Stimulated activated CD4-positive, alpha-beta T cell treated with anti-CD3 and anti-CD28 coated beads, Interleukin-4, amount 100 ng/mL, for 24 hours (primary cell): ENCODE results near the gene SAP30BP.

ENCODE experiments used
- DNase-seq: peaks from one replicate; pipeline ENCODE4 v3.0.0-alpha.2; 2020

The SAP30BP gene

DNA sequence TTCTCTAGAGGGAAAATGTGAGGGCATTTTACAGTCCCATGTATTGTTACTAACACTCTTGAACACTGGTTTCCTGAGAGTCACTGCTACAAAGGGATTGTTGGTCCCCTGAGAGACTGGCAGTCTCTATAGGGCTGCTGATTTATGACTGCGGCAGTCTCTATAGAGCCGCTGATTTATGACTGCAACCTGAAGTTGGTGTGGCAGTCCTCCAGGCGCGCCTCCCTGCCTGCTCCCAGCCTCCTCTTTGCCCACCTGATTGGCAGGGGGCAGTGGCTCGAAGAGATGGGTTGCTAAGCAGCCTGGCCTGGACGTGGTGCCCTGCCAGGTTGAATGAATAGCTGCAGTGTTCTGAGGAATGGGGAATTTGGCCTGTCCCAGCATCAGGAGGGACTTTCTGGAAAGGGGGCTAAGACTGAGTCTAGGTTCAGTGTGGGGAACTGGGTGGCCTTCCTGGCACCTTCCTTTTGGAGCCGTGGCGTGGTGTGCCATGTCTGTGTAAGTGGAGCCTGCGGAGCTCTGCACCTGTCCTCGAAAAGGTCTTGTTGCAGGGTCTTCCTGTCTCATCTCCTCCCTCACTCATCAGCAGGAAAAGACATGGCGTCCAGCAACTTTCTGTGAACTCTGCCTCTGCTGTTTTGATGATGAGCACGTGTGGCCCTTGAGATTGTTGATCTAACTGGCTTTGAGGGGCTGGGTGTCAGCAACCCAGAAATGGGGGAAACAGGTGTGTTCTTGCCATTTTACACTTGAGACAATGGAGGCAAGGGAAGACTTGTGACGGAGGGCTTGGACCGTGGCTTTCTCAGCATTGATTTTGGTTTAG, 24.9 kb downstream of the SAP30BP start:
- no peak for DNase-seq

DNA sequence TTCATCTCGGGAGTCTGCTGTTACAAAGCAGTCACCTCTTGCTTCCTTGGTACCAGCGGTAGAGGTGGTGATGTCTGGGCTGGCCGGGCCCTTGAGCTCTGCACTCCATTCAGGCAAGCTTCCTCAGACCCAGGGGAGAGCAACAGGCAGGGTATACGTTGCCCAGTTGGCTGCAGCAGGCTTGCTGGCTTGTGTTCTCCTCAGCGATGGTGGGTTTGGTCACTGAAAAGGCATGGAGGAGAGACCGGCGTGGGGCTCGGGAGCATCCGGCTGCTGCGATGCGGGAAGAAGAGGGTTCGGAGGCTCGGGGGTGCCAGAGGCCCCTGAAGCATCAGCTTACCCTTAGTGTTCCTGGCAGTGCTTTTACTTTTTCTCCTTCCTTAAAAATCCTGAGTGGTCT, 25.8 kb downstream of the SAP30BP start:
- no peak for DNase-seq

DNA sequence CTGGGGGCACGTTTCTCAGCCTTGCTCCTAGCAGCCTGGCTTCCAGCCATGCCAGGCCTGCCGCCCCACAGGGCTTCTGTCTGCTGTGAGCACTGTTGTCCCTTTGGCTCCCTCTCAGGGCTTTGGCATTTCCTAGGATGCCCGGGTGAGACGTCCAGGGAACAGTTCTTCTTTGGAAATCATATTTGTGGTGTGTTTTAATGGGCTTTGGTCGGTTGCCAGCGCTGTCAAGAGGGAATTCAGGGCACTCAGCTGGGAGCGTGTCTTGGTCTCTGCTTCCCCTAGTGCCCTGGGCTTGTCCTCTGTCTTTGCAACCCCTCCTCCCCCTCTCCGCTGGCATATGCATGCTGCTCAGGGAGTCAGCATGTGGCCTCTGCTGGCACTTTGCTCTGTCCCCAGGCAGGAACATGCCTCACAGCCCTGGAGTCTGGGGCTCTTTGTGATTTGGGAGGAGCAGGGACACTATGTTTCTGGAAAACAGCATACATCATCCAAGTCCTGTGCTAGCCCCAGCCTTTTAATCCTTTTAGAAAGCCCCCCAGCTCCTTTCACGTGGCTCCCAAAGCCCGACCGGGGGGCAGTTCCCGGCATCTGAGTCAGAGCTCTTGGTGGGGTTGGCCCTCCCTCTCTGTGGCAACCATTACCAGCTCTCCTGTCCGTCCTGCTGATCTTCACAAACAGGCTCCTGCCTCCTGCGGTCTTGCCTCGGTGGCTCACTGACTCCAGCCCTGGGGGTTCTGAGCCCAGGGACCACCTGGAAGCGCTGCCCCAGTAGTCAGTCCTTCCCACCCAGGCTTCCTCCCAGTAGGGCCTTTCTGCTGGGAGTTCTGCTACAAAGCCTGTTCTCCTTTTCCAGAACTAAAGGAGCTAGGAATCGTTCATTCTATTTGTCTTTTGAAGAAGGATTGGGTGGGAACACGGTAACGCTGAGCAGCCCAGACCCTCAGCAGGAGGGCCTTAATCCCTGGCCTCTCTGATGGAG, 26.7 kb downstream of the SAP30BP start:
- DNase-seq: no peak

DNA sequence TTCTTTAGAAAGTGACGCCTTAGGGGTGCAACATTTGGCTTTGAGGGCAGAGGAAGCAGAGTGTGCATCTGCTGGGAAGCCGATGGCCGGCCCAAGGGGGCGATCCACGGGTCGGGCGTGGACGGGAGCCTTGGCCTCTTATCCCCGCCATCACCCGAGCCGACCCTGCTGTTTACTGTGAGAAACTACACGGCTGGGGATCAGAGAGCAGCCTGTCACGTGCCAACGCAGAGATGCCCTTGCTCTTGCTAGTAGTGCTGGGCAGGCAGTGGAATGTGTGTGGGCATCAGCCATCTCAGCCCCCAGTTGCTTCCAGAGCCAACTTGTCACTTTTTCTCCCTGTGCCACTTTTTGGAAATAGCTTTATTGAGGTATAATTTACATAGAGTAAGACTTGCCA, 27.4 kb downstream of the SAP30BP start:
- DNase-seq: no peak

DNA sequence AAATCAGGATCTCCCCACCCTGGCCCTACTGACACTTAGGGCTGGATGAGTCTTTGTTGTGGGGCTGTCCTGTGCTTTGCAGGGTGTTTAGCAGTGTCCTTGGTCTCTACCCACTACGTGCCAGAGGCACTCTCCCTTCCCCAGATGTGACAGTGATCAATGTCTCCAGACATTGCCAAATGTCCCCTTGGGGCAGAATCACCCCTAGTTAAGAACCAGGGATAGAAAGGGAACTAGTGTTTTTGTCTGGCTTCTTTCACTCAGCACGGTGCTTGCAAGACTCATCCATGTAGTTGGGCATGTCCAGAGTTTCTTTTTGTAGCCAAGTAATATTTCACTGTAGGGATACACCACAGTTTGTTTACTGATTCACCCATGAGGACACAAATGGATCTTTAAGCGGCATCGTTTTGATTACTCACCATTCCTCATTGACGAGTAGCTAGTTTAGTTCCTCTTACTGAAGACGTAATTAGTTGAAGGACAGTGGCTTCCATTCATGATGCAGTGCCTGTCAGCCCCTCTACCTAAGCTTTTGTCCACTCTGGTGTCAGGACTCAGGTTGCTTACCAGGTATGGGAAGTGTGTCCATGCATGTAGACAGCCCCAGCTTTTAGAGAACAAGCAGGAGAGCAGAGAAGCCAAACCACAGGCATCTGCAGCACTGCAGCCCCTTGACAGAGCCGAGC, 28.1 kb downstream of the SAP30BP start:
- no peak for DNase-seq

DNA sequence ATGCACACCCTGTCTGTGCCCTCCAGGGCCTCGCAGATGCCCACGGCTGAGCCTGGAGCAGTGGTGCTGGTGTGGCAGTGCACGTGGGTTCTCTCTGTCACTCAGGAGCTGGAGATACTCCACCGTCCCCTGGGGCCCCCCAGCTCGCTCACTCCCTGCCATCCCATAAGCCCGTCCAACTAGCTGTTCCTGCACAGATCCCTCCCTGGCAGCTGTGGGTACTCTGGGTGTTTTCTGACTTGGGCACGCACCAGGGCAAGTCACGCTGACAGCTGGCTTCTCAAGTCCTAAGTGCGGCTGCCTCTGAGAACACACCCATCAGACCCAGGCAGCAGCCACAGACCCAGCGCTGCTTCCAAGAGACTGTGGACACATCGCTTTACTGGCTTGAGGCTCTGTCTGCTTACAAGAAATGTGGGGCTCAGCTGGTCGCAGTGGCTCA, 28.7 kb downstream of the SAP30BP start:
- DNase-seq: no peak

DNA sequence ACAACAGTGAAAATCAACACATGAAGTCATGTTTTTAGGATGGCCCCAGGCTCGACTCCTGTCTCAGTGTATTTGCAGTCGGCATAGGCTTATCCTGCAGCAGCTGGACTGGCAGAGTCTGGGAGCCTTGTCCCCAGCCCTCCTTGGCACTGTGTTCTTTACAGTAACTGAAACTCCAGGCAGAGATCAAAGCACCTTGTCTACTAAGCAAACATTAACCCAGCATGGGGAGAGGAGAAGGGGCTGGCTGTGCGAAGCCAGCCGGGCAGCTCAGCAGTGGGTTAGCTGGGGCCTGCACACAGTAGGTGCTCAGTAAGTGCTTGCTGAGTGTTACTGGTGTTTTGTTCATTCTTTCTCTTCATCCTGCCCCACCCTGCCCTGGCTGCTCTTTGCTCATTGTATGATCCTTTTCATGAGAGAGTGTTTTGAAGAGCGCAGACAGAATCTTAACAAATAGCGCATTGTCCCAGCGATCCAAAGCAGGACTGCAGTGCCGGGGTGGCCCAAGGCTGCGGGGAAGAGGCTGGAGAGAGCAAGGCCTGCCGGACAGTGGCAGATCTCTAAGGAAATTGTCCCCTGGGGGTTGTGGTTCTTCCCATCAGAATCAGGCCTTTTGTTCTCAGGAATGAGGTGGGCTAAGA, 30.6 kb downstream of the SAP30BP start:
- no peak for DNase-seq

DNA sequence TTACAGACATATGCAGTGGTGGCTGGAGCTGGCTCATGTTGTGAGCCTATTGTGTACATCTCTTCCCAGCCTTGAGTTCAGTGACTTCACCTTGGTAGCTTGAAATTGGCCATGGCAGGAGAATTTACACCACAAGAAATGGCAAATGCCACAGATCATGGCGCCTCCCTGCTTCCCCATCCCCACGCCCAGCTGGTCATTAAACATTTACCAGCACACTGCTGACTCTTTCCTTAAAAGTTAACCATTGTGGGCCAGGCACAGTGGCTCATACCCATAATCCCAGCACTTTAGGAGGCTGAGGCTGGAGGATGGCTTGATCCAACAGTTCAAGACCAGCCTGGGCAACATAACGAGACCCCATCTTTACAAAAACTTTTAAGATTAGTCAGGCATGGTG, 31.5 kb downstream of the SAP30BP start:
- no peak for DNase-seq

DNA sequence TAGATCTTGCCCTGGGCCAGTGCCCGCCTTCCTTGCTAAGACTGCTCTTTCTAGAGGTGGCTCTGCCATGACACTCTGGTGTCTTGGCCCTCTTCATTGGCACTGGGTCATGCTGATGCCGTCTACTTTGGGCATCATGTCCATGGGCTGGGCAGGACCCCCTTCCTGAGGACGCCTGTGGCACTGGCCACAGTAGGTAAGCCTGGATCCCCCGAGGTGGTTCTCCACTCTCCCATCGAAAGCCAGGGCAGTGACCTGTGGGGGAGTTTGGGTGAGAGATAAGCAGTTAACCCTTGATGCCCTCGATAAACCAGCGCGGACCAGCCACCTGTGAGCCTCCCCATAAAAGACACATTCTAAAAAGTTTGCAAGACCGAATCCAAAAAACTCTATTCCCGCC, 34.1 kb downstream of the SAP30BP start:
- DNase-seq: no peak

DNA sequence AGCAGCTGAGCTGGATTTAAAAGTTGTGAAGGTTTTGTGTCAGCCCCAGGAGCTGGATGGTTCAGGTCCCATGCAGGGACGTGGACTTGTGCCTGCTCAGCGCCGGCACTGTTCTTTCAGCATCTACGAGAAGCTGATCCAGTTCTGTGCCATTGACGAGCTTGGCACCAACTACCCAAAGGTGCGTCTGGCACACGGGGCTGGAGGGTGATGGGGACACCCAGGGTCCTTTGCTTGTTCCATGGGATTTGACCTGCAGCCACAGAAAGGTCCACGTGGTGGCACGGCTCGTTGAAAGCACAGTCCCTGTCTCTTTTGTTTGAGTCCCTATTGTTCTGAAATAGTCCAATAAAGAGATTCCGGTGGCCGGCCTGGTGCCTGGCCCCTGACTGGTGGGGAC, 36.1 kb downstream of the SAP30BP start:
- no peak for DNase-seq

DNA sequence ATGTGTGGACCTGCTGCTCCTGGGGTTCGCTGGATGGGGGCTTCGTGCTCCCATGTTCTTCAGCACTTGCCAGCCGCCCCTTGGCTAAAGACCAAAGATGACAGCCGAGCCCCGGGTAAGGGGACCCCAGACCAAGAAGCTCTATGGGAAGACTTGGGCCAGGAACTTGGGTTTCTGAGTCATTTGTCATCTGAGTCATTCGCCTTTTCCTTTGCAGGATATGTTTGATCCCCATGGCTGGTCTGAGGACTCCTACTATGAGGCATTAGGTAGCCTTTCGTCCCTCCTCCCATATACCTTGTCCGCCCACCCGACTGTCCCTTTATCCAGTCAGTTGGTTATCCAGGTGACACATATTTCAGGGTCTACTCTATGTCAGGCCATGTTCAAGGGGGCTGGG, 36.5 kb downstream of the SAP30BP start:
- DNase-seq: no peak

DNA sequence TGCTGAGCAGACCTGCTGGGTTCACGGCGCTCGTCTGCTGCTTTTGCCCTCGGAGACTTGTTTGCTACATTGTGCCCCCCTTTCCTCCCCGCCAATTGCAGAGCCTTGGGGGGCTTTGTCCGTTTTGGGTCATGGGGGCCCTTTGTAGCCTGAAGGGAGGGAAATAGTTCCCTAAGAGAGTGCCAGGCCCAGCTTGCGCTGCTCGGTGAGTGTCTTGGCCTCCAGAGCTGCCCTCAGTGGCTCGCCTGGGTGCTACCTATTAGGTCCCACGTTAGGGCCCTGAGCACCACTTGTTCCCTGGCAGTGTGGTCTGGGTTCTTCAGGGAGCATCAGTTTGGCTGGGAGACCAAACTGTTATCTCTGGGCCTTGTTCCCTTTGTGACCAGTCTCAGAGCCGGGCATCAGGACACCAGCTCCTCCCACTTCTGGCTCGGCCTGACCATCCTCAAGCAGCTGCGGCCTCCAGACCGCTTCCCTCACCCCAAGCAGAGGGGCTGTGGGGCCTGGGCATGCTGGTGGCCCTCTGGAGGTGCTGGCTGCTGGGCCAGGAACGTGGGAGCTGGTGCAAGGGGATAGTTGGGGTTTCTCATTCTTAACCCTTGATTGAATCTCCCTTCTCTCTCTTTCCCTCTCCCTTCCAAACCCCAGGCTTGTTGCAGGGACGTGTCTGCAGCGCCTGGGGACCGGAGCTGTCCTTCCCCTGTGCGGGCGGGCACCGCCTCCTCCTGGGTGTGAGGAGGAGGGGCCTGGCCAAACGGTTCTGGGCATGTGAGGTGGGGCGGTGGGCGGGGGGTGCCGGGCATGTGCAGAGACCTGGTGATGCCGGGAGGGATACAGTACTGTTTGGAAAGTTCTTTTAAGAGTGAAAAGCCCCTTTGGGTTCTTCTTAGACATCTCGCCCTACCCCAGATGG, 38.1 kb downstream of the SAP30BP start:
- no peak for DNase-seq

DNA sequence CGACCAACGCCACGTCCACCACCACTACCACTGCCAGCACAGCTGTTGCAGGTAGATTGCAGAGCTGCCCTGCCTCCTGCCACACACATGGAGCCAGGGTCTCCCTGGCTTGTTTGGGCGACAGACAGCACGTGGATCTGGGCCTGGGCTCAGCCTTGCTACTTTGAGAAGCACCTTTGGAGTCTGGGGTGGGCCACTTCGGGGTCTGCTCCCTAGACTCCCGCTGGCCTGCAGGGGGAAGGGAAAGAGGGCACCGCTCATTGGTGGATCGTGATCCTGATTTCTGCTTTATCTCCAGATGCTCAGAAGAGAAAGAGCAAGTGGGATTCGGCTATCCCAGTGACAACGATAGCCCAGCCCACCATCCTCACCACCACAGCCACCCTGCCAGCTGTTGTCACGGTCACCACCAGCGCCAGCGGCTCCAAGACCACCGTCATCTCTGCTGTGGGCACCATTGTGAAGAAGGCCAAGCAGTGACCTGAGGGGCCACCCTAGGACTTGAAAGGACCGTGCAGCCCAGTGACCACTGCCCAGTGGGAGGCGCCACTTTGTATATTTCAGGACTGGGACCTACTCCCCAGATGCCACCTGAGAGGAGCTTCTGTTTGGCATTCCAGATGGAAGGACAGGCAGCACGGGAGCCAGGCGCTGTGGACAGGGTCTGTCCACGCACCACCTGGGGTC, 39.0 kb downstream of the SAP30BP start:
- DNase-seq: no peak

DNA sequence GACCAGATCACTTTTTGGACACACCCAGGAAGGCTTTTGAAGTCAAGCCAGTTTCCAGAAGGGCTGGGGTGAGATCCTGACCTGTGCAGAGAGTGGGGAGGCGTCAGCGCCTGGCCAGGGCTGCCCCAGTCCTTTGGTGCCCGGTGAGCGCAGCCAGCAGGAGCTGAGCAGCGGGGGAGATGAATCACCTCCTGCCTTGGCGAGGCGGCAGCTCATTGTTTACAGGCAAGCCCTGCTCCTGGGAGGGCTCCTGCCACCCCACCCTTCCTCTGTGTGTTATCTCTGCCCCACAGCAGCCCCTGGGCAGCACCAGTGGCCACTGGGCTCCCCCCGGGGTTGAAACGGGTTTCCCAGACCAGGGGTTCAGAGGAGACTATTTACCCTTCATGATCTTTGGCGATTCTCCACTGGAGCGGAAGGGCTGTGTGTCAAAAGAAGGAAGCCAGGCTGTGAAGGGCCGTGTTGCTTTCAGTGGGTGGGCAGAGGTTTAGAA, 40.0 kb downstream of the SAP30BP start:
- no peak for DNase-seq

DNA sequence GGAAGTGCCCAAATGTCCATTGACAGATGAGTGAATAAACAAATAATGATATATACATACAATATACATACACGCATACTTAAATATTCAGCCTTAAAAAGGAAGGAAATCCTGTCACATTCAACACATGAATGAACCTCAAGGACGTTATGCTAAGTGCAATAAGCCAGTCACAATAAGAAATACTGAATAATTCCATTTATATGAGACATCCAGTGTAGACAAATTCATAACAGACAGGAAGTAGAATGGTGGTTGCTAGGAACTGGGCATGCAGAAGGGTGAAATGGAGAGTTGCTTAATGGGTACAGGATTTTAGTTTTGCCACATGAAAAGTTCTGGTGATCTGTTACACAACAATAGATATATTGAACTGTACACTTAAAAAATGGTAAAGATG, 45.3 kb downstream of the SAP30BP start:
- DNase-seq: no peak

DNA sequence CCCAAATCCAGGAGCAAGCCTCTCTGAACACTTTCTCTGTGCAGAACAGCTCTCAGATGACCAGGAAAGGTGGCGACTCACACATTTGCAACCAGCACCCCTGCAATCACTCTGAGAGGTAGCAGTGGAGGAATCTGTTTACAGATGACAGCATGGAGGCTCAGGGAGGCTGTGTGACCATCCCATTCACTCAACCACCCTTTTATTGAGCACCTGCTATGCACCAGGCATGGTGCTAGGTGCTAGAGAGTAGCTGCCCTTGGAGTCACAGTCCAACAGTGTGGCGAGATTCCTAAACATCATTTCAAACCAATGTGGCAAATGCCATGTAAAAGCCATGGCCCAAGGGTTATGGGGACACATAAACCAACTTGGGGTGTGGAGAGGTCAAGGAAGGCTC, 52.6 kb downstream of the SAP30BP start:
- DNase-seq: no peak

DNA sequence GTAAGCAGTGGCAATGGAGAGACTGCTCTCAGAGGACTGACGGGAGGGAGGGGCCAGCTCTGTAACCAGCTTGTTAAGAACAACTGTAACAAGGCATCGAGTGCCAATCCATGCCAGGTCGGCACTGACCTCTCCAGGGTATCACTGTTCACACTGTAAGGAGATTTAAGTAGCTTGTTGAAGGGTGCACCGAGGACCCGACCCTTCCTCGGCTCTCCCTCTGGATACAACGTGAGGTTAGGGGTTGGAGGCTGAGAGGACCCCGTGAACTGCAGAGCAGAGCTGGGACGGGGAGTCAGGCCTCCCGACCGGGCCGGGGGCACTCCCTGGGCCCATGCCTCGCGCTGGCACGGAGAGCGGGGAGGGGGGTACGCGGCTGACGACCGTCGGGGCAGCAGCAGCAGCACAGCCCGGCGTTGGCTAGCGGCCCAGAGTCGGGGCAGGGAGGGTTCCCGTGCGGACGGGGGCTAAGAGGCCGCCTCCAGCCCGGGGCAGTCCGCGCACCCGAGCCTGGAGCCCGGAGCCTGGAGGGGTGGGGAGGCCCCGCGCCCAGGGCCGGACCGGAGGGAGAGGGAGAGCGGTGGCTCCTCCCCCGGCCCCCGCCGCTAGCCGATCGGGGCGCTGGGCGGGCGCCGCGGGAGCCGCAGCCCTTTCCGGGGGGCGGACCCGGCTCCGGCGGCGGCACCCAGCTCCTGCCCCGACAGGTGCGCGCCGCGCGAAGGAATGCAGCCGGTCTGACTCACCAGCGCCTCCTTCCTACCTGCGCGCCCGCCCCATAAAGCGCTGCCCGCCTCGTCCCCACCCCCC, 53.7 kb downstream of the SAP30BP start, which contains the start of gene ITGB4:
Gene ITGB4, plus strand, starts transcription at position 804 of the 807 bp plus-strand sequence. CDS start 3,245 bp downstream, outside the sequence.
- peak; percentile 41 for DNase-seq

DNA sequence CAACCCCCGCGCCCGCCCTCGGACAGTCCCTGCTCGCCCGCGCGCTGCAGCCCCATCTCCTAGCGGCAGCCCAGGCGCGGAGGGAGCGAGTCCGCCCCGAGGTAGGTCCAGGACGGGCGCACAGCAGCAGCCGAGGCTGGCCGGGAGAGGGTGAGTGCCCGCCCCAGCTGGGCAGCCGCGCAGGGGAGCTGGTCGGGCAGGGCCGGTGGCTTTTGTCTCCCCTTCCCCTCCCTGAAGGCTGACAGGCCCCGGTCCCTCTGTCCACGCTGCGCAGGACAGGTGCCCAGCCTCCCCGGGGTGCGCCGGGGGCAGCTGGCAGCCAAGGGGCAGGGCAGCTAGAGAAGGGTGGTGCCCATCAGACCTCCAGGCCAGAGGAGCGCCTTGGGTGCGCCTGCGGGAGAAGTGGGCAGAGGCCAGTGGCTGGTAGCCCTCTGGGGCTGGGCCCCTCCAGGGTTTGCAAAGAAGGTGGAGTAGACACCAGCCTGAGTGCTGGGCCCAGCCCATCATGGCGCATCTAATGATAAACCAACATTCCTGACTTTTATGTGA, 54.4 kb downstream of the SAP30BP start:
- DNase-seq: no peak

DNA sequence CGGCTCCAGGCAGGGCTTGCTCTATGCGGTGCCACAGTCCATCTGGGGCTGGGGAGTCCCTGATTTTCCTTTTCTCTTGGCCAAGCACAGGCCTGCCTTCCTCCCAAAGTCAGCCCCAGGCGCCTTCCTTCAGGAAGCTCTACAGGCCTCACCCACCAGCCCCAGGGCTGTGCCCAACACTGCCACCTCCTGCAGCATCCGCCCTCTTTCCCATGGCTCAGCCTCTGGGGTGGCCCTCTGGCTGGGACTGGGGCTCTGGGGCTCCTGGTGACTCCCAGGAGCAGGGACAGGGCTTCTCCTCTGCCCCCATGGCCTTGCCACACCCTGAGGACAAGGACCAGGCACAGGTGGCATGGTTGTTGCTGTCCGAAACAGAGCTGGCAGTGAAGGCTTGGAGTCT, 54.9 kb downstream of the SAP30BP start:
- DNase-seq: no peak
